H9 (cell line): ENCODE measurements around the gene CDYL. TPM values are rescaled to one million over a fixed set of nuclear protein-coding genes. Genes with fewer than 3 reads are reported as not detected.

Source experiments
- DNase-seq: peaks from one replicate; pipeline ENCODE4 v3.0.0-alpha.2; 2017
- H2AFZ ChIP-seq: one replicate; pipeline ENCODE4 v1.6.1; 2013; ENCODE audit warnings: mild to moderate bottlenecking, low read length, control low read depth, moderate library complexity
- H2AK5ac ChIP-seq: 2 replicates; pipeline ENCODE4 v1.6.1; 2013; ENCODE audit warnings: low read length, control low read depth, mixed read lengths; ENCODE audit not compliant: insufficient read length
- H2BK120ac ChIP-seq: one replicate; pipeline ENCODE4 v1.6.1; 2013; ENCODE audit warnings: low read depth, mild to moderate bottlenecking, low read length, control low read depth, inconsistent platforms; ENCODE audit not compliant: poor library complexity, severe bottlenecking
- H2BK12ac ChIP-seq: 2 replicates; pipeline ENCODE4 v1.6.1; 2013; ENCODE audit warnings: low read length, control low read depth, mixed read lengths, low read depth; ENCODE audit not compliant: insufficient read length
- H2BK15ac ChIP-seq: 2 replicates; pipeline ENCODE4 v1.6.1; 2013; ENCODE audit warnings: low read depth, low read length, control low read depth
- H2BK20ac ChIP-seq: one replicate; pipeline ENCODE4 v1.6.1; 2013; ENCODE audit warnings: low read depth, mild to moderate bottlenecking, low read length, control low read depth, inconsistent platforms; ENCODE audit not compliant: poor library complexity, severe bottlenecking
- H2BK5ac ChIP-seq: 2 replicates; pipeline ENCODE4 v1.6.1; 2013; ENCODE audit warnings: low read length, control low read depth, mixed read lengths; ENCODE audit not compliant: insufficient read length
- H3K14ac ChIP-seq: 2 replicates; pipeline ENCODE4 v1.6.1; 2013; ENCODE audit warnings: low read length, control low read depth; ENCODE audit not compliant: insufficient read depth
- H3K18ac ChIP-seq: 2 replicates; pipeline ENCODE4 v1.6.1; 2013; ENCODE audit warnings: low read depth, mild to moderate bottlenecking, mixed read lengths, low read length, control low read depth; ENCODE audit not compliant: insufficient read length
- H3K23ac ChIP-seq: 2 replicates; pipeline ENCODE4 v1.6.1; 2013; ENCODE audit warnings: low read length, control low read depth, mixed read lengths, low read depth; ENCODE audit not compliant: insufficient read length
- H3K23me2 ChIP-seq: 2 replicates; pipeline ENCODE4 v1.6.1; 2013; ENCODE audit warnings: low read depth, mild to moderate bottlenecking, mixed read lengths, low read length, control low read depth; ENCODE audit not compliant: insufficient read length, poor library complexity, severe bottlenecking
- H3K27ac ChIP-seq: 2 replicates; pipeline ENCODE4 v1.5.1; 2013; ENCODE audit warnings: low read length, control low read depth, mixed read lengths, low read depth; ENCODE audit not compliant: insufficient read length
- H3K27me3 ChIP-seq: 2 replicates; pipeline ENCODE4 v1.6.1; 2013; ENCODE audit warnings: low read length, control low read depth, inconsistent platforms; ENCODE audit not compliant: insufficient read depth
- H3K4ac ChIP-seq: 2 replicates; pipeline ENCODE4 v1.6.1; 2013; ENCODE audit warnings: low read depth, mild to moderate bottlenecking, control low read depth, inconsistent platforms, low read length, moderate library complexity
- H3K4me1 ChIP-seq: 2 replicates; pipeline ENCODE4 v1.6.1; 2013; ENCODE audit warnings: low read length, control low read depth, inconsistent platforms; ENCODE audit not compliant: insufficient read depth
- H3K4me2 ChIP-seq: 2 replicates; pipeline ENCODE4 v1.6.1; 2013; ENCODE audit warnings: low read length, control low read depth, mixed read lengths; ENCODE audit not compliant: insufficient read length, insufficient read depth
- H3K56ac ChIP-seq: 2 replicates; pipeline ENCODE4 v1.6.1; 2013; ENCODE audit warnings: low read depth, mild to moderate bottlenecking, mixed read lengths, low read length, control low read depth; ENCODE audit not compliant: insufficient read length
- H3K79me1 ChIP-seq: 2 replicates; pipeline ENCODE4 v1.6.1; 2013; ENCODE audit warnings: low read depth, mild to moderate bottlenecking, moderate library complexity, low read length, control low read depth, inconsistent platforms; ENCODE audit not compliant: insufficient read depth, poor library complexity, severe bottlenecking
- H3K79me2 ChIP-seq: 2 replicates; pipeline ENCODE4 v1.6.1; 2013; ENCODE audit warnings: low read length, control low read depth, inconsistent platforms; ENCODE audit not compliant: insufficient read depth
- H3K9ac ChIP-seq: 2 replicates; pipeline ENCODE4 v1.6.1; 2013; ENCODE audit warnings: low read length, control low read depth, mixed read lengths; ENCODE audit not compliant: insufficient read length; ENCODE audit errors: extremely low read depth
- H3K9me3 ChIP-seq: one replicate; pipeline ENCODE4 v1.6.1; 2013; ENCODE audit warnings: low read depth, low read length, inconsistent platforms; ENCODE audit not compliant: control insufficient read depth
- H3T11ph ChIP-seq: one replicate; pipeline ENCODE4 v1.6.1; 2013; ENCODE audit warnings: mild to moderate bottlenecking, low read length, control low read depth, inconsistent platforms
- H4K20me1 ChIP-seq: one replicate; pipeline ENCODE4 v1.6.1; 2013; ENCODE audit not compliant: control insufficient read depth, insufficient read length, insufficient read depth
- H4K5ac ChIP-seq: 2 replicates; pipeline ENCODE4 v1.6.1; 2013; ENCODE audit warnings: low read depth, mild to moderate bottlenecking, mixed read lengths, low read length, control low read depth; ENCODE audit not compliant: insufficient read length
- H4K8ac ChIP-seq: replicated peaks from 2 replicates; pipeline ENCODE4 v1.6.1; 2013; ENCODE audit warnings: low read length, control low read depth, mixed read lengths, low read depth; ENCODE audit not compliant: insufficient read length
- H4K91ac ChIP-seq: 2 replicates; pipeline ENCODE4 v1.6.1; 2013; ENCODE audit warnings: low read depth, mild to moderate bottlenecking, moderate library complexity, mixed read lengths, low read length, control low read depth; ENCODE audit not compliant: insufficient read length
- H3K27ac Mint-ChIP-seq, 3 experiments: 2 replicates in 2 of 3; 3 replicates in 1 of 3; pipeline ENCODE4 v1.8.0; 2020 to 2021; ENCODE audit warnings: mixed read lengths in 3 of 3, mild to moderate bottlenecking in 1 of 3, moderate library complexity in 1 of 3
- H3K27me3 Mint-ChIP-seq: 2 replicates; pipeline ENCODE4 v1.8.0; 2021; ENCODE audit warnings: low read depth, mild to moderate bottlenecking, moderate library complexity, mixed read lengths
- H3K36me3 Mint-ChIP-seq, 3 experiments: 2 replicates in 2 of 3; 3 replicates in 1 of 3; pipeline ENCODE4 v1.8.0; 2020 to 2021; ENCODE audit warnings: low read depth in 3 of 3, mixed read lengths in 3 of 3; ENCODE audit not compliant: insufficient read depth in 1 of 3
- H3K4me1 Mint-ChIP-seq, 2 experiments: 2 replicates each; pipeline ENCODE4 v1.8.0; 2020; ENCODE audit warnings: mixed read lengths in 2 of 2
- H3K4me3 Mint-ChIP-seq, 2 experiments: 2 replicates in 1 of 2; 3 replicates in 1 of 2; pipeline ENCODE4 v1.8.0; 2020 to 2021; ENCODE audit warnings: mild to moderate bottlenecking in 2 of 2, mixed read lengths in 2 of 2, moderate library complexity in 1 of 2
- H3K9me3 Mint-ChIP-seq, 2 experiments: 2 replicates in 1 of 2; 3 replicates in 1 of 2; pipeline ENCODE4 v1.8.0; 2020; ENCODE audit warnings: mild to moderate bottlenecking in 2 of 2, mixed read lengths in 2 of 2, moderate library complexity in 1 of 2
- WGBS: extraction: QIAGEN DNeasy Blood & Tissue Kit; methylation state at CpG from one replicate; pipeline ENCODE4 v1.1.7; 2013; ENCODE audit warnings: missing lambda C conversion rate, low lambda C conversion rate, mixed read lengths; ENCODE audit not compliant: insufficient read length; ENCODE audit errors: extremely low coverage; 5-methylcytosine and 5-hydroxymethylcytosine counted together
- total RNA-seq: library from RNA; stranded (reverse); gene quantifications from 2 replicates; pipeline ENCODE4 v1.2.1, GENCODE V29; 2021
- TF ChIP-seq, protein P1 (sequence below): fragments of 200-600 bp; sonication (generic); conservative IDR thresholded peaks from 3 replicates; pipeline ENCODE4 v1.8.0; 2021; ENCODE audit warnings: antibody characterized with exemption, mild to moderate bottlenecking

The CDYL gene
- total RNA-seq, 1 experiment from 2014 or later = 95.0 TPM

DNA sequence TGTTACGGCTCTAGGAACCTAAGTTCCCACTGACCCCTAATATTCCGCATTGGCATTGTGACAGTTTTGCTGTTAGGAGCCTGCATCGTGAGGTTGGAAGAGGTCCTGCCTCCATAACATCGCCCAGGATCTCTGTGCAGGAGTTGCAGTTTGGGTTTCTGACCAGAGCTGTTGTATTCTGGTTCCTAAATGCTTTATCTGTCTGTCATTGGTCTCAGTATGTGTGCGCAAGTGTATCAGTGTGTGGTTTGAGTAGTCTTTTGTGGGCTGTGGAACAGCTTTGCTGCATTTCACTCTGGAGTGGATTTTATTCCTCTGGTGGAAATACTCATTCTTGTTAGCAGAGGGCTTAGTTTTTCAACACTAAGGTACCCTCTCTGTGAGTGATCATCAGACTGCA, 95.6 kb downstream of the CDYL start:
- Mint-ChIP-seq H3K4me3 (no peak overlapping the region), H3K4me1 (peaks cover 40 to 43% of the 10 kb centered on the region in 2 experiments), H3K27ac (no peak overlapping the region; a peak in 1 of 7 replicates), H3K9me3 (no peaks in the 10 kb centered on the region), H3K27me3 (no peaks in the 10 kb centered on the region), H3K36me3 (peaks cover 0 to 12% (median 0%) of the 10 kb centered on the region in 3 experiments; a peak in 4 of 7 replicates)
- Histone ChIP-seq H2AK5ac (no peak overlapping the region), H4K8ac (no peak overlapping the region), H3K23me2 (no peaks in the 10 kb centered on the region), H2BK5ac (no peak overlapping the region), H3K9me3 (no peaks in the 10 kb centered on the region), H2BK15ac (no peak overlapping the region), H2BK12ac (no peak overlapping the region), H3K14ac (no peak overlapping the region; the same call in 1 of the 2 replicates), H3K4me1 (0 out of 2 replicates have a peak, but pooled peaks cover 2% of the 10 kb centered on the region), H3T11ph (no peak overlapping the region), H3K27me3 (no peaks in the 10 kb centered on the region), H2BK20ac (no peak overlapping the region), H2AFZ (no peak overlapping the region), H3K23ac (no peak overlapping the region), H3K27ac (no peak overlapping the region), H3K79me1 (peaks cover 6% of the 10 kb centered on the region), H3K18ac (no peak overlapping the region), H3K4ac (no peak overlapping the region), H3K9ac (no peak overlapping the region), H3K79me2 (peaks cover 47% of the 10 kb centered on the region; the same call in 1 of the 2 replicates), H2BK120ac (no peak overlapping the region), H4K91ac (no peak overlapping the region), H4K20me1 (no peaks in the 10 kb centered on the region), H3K4me2 (no peak overlapping the region), H4K5ac (no peak overlapping the region), H3K56ac (no peak overlapping the region)
- TF ChIP-seq, protein P1, sequence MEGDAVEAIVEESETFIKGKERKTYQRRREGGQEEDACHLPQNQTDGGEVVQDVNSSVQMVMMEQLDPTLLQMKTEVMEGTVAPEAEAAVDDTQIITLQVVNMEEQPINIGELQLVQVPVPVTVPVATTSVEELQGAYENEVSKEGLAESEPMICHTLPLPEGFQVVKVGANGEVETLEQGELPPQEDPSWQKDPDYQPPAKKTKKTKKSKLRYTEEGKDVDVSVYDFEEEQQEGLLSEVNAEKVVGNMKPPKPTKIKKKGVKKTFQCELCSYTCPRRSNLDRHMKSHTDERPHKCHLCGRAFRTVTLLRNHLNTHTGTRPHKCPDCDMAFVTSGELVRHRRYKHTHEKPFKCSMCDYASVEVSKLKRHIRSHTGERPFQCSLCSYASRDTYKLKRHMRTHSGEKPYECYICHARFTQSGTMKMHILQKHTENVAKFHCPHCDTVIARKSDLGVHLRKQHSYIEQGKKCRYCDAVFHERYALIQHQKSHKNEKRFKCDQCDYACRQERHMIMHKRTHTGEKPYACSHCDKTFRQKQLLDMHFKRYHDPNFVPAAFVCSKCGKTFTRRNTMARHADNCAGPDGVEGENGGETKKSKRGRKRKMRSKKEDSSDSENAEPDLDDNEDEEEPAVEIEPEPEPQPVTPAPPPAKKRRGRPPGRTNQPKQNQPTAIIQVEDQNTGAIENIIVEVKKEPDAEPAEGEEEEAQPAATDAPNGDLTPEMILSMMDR = no peak
- WGBS = no CpG with 5 or more reads among the region's 5 CpGs
- DNase-seq = no peak
